Measurements from ENCODE around the gene TMEM30B.

- no peak for TF ChIP-seq CTCF (IDR thresholded peaks at IDR 0.05 in 4 of 5, conservative IDR thresholded peaks at IDR 0.05 in 1 of 5)
- TF ChIP-seq POLR2A (IDR thresholded peaks at IDR 0.05): no peak
Observed at GRCh38 chr14:61308198-61308597, 27.1 kb upstream of the TMEM30B start.
